Activated CD8-positive, alpha-beta memory T cell treated with anti-CD3 and anti-CD28 coated beads, Interleukin-2, amount 10 ng/mL, durations not matched to agents 7 days and 5 days (primary cell): ENCODE data around the gene RAD51B. TPM values are rescaled to one million over a fixed set of nuclear protein-coding genes. Genes with fewer than 3 reads are reported as not detected.

Experiments
- ATAC-seq: fragments of 150-1000 bp; cut with Tn5 transposase; one replicate; pipeline ENCODE4 v1.10.0; 2021; ENCODE audit warnings: moderate library complexity
- CTCF ChIA-PET: fragments of 350-600 bp; sonication (Branson Sonifier 250); formaldehyde crosslinking; loops from one replicate; lab custom pipeline; 2021; ENCODE audit warnings: antibody characterized with exemption; lab: Charles Lee
- DNase-seq: peaks from one replicate; pipeline ENCODE4 v3.0.0-alpha.2; 2020
- H3K27ac Mint-ChIP-seq: one replicate; pipeline ENCODE4 v1.8.0; 2021; ENCODE audit warnings: mild to moderate bottlenecking, mixed read lengths
- H3K27me3 Mint-ChIP-seq: one replicate; pipeline ENCODE4 v1.8.0; 2021; ENCODE audit warnings: mixed read lengths
- H3K36me3 Mint-ChIP-seq: one replicate; pipeline ENCODE4 v1.8.0; 2021; ENCODE audit warnings: mild to moderate bottlenecking, mixed read lengths
- H3K4me1 Mint-ChIP-seq: one replicate; pipeline ENCODE4 v1.8.0; 2021; ENCODE audit warnings: mixed read lengths
- H3K4me3 Mint-ChIP-seq: one replicate; pipeline ENCODE4 v1.8.0; 2021; ENCODE audit warnings: mild to moderate bottlenecking, moderate library complexity, mixed read lengths
- H3K9me3 Mint-ChIP-seq: one replicate; pipeline ENCODE4 v1.8.0; 2022; ENCODE audit warnings: low read depth, mixed read lengths
- total RNA-seq, 2 experiments: library from RNA; stranded (reverse); gene quantifications; one replicate each; pipeline ENCODE4 v1.2.3, GENCODE V29; 2021

The RAD51B gene
- total RNA-seq, 2 experiments from 2014 or later: 35.3 to 55.5 TPM

DNA sequence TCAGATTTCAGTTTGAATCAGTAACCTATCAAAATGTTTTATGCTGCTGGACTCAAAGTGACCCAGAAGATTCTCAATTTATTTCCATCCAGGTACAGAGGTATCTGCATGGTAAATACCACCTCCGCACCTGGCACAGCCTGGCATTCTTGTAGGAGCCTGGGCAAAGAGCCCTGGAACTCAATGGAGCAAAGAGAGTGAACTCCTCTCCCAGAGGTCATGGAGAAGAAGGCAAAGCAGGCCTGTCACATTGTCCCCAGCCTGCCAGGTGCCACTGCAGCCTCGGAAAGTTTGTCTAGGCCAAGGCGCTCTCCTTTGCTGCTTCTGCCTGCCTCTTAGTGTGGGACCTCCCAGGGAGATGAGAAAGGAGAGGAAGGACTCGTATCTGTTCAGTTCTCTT is 653.5 kb downstream of the RAD51B start:
- no peak overlapping the region for H3K4me3 Mint-ChIP-seq
- ATAC-seq (no peak), DNase-seq (no peak)
- peaks cover 2% of the 10 kb centered on the region for H3K36me3 Mint-ChIP-seq
- H3K4me1 Mint-ChIP-seq: peaks cover 15% of the 10 kb centered on the region
- H3K9me3 Mint-ChIP-seq: no peaks in the 10 kb centered on the region
- no peak overlapping the region for H3K27ac Mint-ChIP-seq
- peaks cover 5% of the 10 kb centered on the region for H3K27me3 Mint-ChIP-seq
- CTCF ChIA-PET: no interaction called here

DNA sequence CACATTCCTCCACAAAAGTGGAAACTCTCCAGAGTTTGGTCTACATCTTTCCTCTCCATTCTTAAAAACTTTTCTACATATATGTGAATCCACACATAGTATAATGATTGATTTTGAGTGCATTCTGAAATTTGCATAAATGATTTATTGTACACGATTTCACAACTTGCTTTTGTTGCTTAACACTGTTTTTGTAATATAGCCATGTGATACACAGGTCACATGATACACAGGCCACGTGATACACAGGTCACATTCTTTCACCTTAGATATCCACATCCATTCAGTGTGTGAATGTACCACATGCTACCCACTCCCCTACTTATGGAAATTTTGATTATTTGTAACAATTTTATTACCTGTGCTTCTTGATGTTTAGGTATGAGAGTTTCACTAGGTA is 654.2 kb downstream of the RAD51B start:
- Mint-ChIP-seq H3K27ac (no peak overlapping the region), H3K27me3 (peaks cover 5% of the 10 kb centered on the region), H3K9me3 (no peaks in the 10 kb centered on the region), H3K4me1 (peaks cover 8% of the 10 kb centered on the region), H3K36me3 (no peaks in the 10 kb centered on the region), H3K4me3 (no peak overlapping the region)
- DNase-seq (no peak), ATAC-seq (no peak)
- CTCF ChIA-PET: no interaction called here

DNA sequence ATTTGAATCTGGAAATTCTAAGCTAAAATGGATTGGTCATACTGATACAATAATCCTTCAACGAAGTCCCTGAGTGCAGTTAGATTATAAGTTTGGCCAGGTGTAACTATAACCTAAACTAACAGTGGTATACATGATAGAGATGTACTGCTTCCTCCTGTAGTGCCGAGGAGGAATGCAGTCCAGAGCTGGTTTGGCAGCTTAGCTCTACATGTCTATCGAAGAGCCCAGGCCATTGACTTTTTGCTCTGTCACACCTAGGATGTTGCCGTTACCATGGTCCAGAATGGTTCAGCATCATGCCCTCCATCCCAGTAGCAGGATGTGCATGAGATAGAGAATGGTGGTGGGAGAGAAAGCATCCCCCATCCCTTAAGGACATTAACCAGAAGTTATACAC is 655.2 kb downstream of the RAD51B start:
- DNase-seq: no peak
- no peak overlapping the region for H3K27ac Mint-ChIP-seq
- ATAC-seq: no peak
- no peaks in the 10 kb centered on the region for H3K36me3 Mint-ChIP-seq
- no peaks in the 10 kb centered on the region for H3K9me3 Mint-ChIP-seq
- H3K4me1 Mint-ChIP-seq: peaks cover 2% of the 10 kb centered on the region
- peaks cover 5% of the 10 kb centered on the region for H3K27me3 Mint-ChIP-seq
- H3K4me3 Mint-ChIP-seq: no peak overlapping the region
- CTCF ChIA-PET: no interaction called here

DNA sequence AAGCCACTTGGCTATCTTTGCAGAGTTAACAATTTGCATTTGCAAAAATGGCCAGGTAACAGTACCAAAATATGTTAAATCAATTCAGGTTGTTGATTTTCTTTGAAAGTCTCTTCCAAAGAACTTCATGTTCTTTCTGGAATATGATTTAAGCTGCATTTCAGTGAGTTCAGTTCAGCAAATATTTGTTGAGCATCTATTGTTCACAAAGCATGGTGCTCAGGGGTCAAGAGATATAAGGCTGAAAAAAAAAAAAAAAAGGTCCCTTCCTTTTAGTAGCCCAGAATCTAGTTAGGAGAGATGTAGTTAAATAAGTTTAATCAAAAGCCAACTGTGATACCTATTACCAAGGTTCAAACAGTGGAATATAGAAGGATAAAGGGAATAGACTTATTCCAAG is 656.2 kb downstream of the RAD51B start:
- H3K27me3 Mint-ChIP-seq: peaks cover 5% of the 10 kb centered on the region
- no peaks in the 10 kb centered on the region for H3K36me3 Mint-ChIP-seq
- H3K4me3 Mint-ChIP-seq: no peak overlapping the region
- DNase-seq (no peak), ATAC-seq (no peak)
- CTCF ChIA-PET: no interaction called here
- no peak overlapping the region for H3K27ac Mint-ChIP-seq
- H3K4me1 Mint-ChIP-seq: no peaks in the 10 kb centered on the region
- no peaks in the 10 kb centered on the region for H3K9me3 Mint-ChIP-seq

DNA sequence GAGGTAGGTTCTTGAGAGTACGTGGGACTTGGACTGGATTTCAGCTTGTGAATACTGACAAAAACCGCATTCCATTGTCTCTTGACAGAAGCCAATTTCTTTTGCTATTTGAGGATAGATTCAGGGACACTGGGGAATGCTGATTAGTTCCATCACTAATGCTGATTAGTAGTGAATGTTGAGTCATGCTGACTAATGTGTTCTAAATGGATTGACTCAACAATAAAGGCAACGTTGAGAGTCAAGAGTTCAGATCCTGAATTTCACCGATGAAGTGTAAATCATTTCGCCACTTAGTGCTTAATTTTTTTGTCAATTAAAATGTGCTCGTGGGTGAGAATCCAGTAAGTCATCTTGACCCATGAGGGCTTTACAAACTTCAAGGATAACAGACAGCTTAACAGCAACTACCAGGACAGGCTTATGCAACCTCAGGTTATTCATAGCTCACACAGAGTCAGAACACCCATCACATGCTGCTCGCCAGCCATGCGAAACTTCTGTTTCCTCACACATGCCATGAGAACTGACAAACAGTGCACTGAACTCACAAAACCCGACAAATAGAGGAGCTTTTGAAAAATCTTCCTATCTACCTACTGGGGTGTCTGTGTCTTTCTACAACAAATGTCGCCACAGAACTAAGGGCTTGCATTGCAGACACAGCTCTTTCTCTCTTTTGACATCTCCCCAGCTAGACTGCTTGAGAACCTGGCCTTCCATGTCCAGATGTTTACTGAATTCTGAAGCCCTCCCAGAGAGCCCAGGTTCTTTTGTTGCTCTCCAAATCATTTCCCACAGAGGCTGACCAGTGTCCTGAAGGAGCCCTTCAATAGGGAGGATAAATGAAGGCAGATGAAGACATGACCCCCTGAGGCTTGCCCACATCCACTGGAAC is 656.9 kb downstream of the RAD51B start:
- Mint-ChIP-seq H3K9me3 (no peaks in the 10 kb centered on the region), H3K27me3 (peaks cover 5% of the 10 kb centered on the region), H3K36me3 (peaks cover 3% of the 10 kb centered on the region), H3K27ac (no peak overlapping the region), H3K4me3 (no peak overlapping the region), H3K4me1 (peaks cover 2% of the 10 kb centered on the region)
- no peak for ATAC-seq
- CTCF ChIA-PET: no interaction called here
- DNase-seq: no peak

DNA sequence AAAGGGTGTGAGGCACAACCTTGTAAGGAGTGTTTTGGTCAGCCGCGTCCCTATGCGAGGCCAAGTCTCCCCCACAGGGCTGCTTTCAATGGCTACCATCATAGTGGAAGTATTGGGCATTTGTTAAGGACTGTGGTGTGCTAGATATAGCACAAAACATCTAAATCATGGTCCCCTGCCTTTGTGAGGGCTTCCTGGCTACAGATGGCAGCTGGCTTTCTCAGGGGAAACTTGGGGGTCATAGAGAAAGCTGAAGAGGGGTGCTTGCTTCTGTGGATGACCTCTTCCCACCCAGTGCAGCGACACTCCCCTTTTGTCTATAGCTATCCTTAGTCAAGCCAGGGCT is 657.5 kb downstream of the RAD51B start:
- Mint-ChIP-seq H3K27ac (no peak overlapping the region), H3K27me3 (peaks cover 5% of the 10 kb centered on the region), H3K4me1 (peaks cover 2% of the 10 kb centered on the region), H3K36me3 (peaks cover 5% of the 10 kb centered on the region), H3K4me3 (no peak overlapping the region), H3K9me3 (no peaks in the 10 kb centered on the region)
- DNase-seq (no peak), ATAC-seq (no peak)
- CTCF ChIA-PET: no interaction called here

DNA sequence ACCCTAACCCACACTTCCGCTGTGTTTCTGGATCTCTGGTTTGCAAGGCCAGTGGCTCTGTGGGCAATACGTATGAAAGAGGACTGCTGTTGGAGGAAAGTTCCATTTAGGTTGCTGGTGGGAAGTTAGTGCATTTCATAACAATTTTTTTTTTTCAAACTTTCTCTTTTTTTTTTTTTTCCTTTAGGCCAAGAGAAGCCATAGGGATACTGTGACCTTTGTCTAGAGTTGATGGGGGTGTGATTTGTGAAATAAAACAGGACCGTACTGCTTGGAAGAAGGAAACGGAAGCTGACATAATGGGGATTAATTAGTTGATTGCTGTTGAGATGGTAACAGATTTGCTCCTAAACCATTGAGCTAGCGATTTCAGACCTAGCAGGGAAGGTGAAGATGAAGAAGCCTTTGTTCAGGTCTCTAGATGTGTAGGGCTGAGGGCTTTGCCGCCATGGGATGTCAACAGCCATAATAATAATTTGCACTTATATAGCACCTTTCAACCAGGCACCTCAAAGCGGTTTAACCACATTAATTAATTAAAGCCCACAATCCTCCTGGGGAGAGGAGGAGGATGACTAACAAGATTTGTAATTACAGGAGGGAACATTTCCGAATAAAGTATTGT is 658.0 kb downstream of the RAD51B start:
- H3K36me3 Mint-ChIP-seq: peaks cover 8% of the 10 kb centered on the region
- CTCF ChIA-PET: no interaction called here
- peaks cover 2% of the 10 kb centered on the region for H3K4me1 Mint-ChIP-seq
- peaks cover 5% of the 10 kb centered on the region for H3K27me3 Mint-ChIP-seq
- H3K27ac Mint-ChIP-seq: no peak overlapping the region
- DNase-seq: no peak
- no peak overlapping the region for H3K4me3 Mint-ChIP-seq
- ATAC-seq: no peak
- no peaks in the 10 kb centered on the region for H3K9me3 Mint-ChIP-seq

DNA sequence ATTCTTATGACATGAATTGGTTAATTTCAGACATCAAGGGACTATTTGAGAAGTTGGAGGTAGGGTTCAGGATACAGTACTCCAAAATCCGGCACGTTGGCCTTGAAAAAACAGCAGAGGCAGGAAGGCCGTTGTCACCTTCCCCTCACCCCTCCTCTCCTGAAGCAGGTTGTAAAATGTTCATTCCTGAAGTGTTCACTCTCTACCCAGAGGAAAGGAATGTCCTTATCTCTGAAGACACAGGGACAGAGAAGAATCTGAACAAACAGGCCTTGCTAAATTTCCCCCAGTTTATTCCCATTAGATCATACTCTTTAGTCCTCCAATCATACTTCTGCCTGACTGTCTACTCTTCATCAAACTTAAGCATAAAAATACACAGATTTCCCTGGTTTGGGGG is 659.7 kb downstream of the RAD51B start:
- CTCF ChIA-PET: interaction anchor here (0.7 kb wide), 1 partner anchor 338 kb away, joined by 3 read pairs; no protein-coding TSS in a partner anchor
- no peaks in the 10 kb centered on the region for H3K9me3 Mint-ChIP-seq
- ATAC-seq (no peak), DNase-seq (no peak)
- H3K36me3 Mint-ChIP-seq: peaks cover 8% of the 10 kb centered on the region
- H3K27ac Mint-ChIP-seq: no peak overlapping the region
- no peak overlapping the region for H3K4me3 Mint-ChIP-seq
- H3K4me1 Mint-ChIP-seq: peaks cover 17% of the 10 kb centered on the region
- H3K27me3 Mint-ChIP-seq: peaks cover 5% of the 10 kb centered on the region

DNA sequence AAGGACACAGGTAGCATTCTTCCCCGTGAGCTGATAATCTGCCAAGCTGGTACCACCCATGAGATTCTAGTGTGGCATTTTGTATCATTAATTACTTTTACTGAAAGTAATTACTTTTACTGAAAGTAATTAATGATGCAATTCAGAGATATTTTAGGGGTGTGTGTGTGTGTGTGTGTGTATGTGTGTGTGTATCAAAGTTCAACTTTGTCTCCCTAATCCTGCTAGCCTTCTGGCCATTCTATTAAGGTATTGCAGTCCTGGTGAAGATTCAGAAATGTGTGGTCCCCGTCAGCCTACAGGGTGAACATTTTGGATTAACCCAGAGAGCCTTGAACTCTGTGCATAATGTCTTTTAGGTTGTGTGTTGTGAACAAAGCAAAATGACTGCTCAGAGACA is 662.4 kb downstream of the RAD51B start:
- no peak overlapping the region for H3K27ac Mint-ChIP-seq
- no peak overlapping the region for H3K4me3 Mint-ChIP-seq
- no peaks in the 10 kb centered on the region for H3K9me3 Mint-ChIP-seq
- ATAC-seq (no peak), DNase-seq (no peak)
- no peaks in the 10 kb centered on the region for H3K27me3 Mint-ChIP-seq
- peaks cover 21% of the 10 kb centered on the region for H3K4me1 Mint-ChIP-seq
- CTCF ChIA-PET: no interaction called here
- peaks cover 8% of the 10 kb centered on the region for H3K36me3 Mint-ChIP-seq

DNA sequence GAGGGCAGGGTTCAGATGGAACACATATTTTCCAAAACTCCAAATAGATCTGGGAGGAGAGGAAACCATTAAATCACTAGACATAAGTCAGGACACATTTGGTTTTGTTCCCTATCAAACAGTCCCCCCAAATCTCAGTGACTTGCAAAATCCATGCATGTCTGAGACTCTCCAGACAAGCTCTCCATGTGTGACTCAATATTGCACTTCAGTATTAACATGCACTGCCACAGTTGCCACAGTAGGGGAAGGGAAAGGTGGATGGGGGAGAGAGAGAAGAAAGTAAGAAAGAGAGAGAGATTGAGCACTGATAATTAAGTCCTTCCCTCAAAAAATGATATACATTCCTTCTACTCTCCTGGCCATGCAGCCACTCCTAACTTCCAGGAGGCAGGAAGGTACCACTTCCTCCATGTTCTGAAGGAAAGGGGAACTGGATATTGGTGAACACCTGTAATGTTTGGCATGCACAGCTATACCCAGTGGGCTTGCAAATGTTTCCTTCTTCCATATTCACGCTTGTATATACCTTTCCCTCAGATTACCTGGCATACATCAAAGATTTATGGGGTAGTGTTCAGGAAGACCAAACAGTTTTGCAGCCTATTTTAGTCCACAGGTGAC is 663.3 kb downstream of the RAD51B start:
- CTCF ChIA-PET: interaction anchor here (0.8 to 1.0 kb wide), 2 partner anchors 11 to 334 kb away, joined by 3 read pairs; no protein-coding TSS in a partner anchor
- Mint-ChIP-seq H3K9me3 (no peaks in the 10 kb centered on the region), H3K27me3 (no peaks in the 10 kb centered on the region)

DNA sequence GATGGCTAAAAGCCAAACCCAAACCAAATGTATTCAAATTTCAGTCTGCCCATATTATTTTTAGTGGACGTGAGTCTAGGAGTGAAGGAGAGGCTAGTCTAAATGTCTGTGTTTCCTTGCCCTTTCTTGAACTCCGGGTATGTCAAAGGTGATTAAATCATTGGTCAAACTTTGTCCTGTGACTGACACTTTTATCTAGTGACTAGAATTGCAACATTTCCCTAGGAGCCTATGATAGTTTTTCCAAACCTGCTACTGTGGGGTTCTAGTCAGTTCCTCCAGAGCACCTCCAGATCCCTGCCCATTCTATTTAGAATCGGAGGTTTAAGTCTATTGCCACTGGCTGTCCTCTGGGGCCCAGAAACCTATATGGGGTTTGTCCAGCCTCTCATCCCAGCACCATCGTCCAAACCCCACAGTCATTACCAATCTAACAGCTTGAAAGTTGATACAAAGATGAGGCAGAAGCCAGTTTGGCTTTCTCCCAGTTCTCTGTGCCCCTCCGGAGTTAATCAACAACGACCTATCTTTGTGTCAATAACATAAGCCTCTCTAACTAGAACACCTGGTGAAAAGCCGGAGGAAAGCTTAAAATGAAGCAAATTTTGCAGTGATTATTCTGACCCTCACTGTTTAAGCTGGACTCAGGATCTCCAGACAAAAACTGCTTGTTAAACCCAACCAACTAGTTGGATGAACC is 666.6 kb downstream of the RAD51B start:
- CTCF ChIA-PET: no interaction called here
- H3K36me3 Mint-ChIP-seq: peaks cover 6% of the 10 kb centered on the region

More for the DNA sequence above, 663.3 kb downstream of the RAD51B start:
- DNase-seq: no peak
- Mint-ChIP-seq H3K36me3 (peaks cover 8% of the 10 kb centered on the region), H3K4me1 (peaks cover 23% of the 10 kb centered on the region), H3K27ac (no peak overlapping the region), H3K4me3 (no peak overlapping the region)
- no peak for ATAC-seq

DNA sequence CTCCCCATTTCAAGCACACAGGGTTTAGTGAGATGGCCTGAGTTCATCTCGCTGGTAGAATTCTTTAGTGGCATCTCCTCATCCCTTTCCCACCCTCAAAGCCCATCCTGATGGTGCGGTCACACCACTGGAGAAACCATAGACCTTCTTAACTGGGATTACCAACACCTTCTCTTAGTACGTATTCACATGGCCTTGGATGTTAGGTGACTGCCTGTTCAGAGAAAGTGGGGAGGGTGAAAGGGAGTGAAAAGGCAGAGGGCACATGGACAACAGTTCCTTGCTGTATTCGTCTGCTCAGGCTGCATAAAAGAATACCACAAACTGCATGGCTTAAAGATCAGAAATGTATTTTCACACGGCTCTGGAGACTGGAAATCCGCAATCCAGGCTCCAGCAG is 667.2 kb downstream of the RAD51B start:
- Mint-ChIP-seq H3K4me1 (peaks cover 23% of the 10 kb centered on the region), H3K27ac (no peak overlapping the region), H3K36me3 (peaks cover 3% of the 10 kb centered on the region), H3K27me3 (no peaks in the 10 kb centered on the region), H3K4me3 (no peak overlapping the region), H3K9me3 (no peaks in the 10 kb centered on the region)
- CTCF ChIA-PET: no interaction called here
- ATAC-seq (no peak), DNase-seq (no peak)

More for the DNA sequence above, 666.6 kb downstream of the RAD51B start:
- ATAC-seq (no peak), DNase-seq (no peak)
- Mint-ChIP-seq H3K4me1 (peaks cover 23% of the 10 kb centered on the region), H3K27ac (no peak overlapping the region), H3K9me3 (no peaks in the 10 kb centered on the region), H3K4me3 (no peak overlapping the region), H3K27me3 (no peaks in the 10 kb centered on the region)

DNA sequence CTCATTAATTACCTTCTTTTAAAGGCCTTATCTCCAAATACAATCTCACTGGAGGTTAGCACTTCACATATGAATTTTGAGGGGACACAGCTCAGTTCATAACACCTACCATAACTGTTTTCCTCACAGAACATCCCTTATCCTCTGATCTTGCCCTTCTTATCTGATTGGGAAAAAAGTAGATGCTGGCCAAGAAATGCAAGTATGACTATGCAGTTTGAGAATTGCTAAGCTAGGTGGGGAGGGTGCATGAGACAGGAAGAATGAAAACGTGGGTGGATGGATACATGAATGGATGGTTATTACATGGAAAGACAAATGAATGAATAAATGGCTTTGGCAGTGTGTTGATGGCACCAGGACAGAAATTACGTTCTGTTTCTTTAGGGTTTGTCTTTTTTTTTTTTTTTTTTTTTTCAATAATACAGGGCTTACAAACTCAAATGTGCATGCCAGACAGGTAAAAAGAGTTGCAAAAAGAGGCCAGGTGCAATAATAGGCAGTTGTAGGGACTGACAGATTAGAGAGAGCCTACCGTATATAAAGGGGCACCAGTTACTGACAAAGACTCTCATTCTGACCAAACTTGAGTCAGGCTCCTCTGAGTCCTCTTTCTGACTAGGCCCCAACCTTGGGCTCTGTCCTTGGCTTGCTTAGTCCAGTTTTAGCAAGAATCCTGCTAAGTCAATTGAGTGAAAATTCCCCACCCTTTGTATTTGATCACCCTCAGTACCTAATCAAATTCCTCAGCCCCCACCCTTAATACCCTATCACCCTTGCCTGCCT is 668.4 kb downstream of the RAD51B start:
- Mint-ChIP-seq H3K9me3 (no peaks in the 10 kb centered on the region), H3K36me3 (no peaks in the 10 kb centered on the region), H3K4me1 (peaks cover 20% of the 10 kb centered on the region), H3K4me3 (no peak overlapping the region), H3K27me3 (no peaks in the 10 kb centered on the region), H3K27ac (no peak overlapping the region)
- ATAC-seq: no peak
- DNase-seq: no peak
- CTCF ChIA-PET: no interaction called here
